ENCODE measurements around the gene TCEA2.
A peak's percentile ranks its signal among the peaks of the same experiment; 100 is the strongest.
"Not testable (repeated sequence)": the region's sequence is repeated elsewhere in the genome, so short reads cannot be mapped to it uniquely, and the experiment has no call there.

TCEA2 gene

DNA sequence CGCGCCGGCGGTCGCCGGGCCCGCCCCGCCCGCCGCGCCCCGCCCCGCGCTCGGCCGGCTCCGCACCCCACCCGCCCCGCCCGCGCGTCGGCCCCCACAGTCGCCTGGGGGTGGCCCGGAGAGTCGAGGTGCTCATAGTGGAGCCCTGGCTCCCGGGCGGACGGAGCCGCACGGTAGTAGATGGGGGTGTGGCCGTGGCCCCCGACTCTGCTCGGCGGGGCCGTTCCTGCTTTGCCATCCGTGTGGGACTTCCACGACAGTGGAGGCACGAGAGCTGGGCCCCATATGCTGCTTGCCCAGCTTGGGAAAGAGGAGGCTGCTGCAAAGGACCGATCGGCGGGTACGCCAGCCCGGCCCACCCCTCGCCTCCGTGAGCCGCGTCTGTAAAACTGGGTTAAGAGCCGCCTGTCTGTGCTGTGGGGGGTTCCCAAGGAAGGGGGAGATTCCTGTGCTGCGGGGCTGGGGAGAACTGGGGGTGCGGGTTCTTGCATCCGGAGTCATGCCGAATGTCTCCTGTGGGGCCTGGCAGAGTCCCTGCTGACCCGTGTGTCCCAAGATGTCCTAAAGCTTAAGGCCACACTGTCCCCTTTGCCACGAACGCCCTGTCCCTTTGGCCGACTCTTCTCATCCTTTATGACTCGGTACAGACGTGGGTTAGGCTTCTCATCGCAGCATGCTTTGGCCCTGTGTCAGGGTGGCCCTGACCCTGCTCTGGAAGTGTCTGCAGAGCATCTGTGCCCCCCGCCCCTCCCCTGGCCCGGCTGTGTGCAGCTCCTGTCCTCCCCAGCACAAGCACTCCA is 17.2 kb downstream of the TCEA2 start, which contains the start of gene OPRL1:
OPRL1 (plus strand) TSS at position 70 of the 800 bp plus-strand sequence. CDS start 12,639 bp downstream, outside the sequence.
- DNase-seq = peak in 1 of 2 experiments; percentile 50

DNA sequence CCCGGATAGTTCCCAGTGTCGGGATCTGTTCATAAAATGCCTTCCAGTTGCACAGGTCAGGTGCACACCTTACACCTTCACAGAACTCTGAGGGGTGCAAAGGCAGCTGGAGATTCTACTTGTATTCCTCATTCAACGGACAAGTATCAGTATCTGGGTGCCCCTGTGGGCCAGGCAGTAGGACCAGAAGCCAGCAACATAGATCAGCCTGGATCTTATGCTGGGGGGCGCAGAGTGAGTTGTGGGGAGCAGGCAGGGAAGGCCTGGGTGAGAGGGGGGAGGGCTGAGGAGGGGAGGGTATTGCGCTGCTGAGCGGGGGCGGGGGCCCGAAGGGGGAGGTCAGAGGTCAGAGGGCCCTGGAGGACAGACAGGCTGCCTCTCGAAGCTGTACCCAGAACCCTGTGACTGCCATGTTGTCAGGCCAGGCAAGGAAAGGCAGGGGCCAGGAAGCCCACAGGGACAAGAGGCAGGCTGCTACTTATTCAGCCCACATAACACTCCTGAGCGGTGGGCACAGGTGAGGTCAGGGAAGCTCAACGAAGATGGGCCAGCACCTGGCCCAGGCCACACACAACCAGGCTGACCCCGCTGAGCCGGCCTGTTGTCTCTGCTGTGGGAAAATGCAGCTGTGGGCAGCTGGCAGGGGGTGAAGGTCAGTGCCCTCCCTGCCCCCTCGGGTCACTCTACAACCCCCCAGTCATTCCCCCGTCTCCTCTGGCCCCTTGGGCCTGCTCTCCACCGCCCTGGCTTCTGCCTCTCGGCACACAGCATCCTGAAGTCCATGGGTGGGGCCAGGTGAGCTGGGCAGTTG is 18.0 kb downstream of the TCEA2 start:
- no peak for DNase-seq

DNA sequence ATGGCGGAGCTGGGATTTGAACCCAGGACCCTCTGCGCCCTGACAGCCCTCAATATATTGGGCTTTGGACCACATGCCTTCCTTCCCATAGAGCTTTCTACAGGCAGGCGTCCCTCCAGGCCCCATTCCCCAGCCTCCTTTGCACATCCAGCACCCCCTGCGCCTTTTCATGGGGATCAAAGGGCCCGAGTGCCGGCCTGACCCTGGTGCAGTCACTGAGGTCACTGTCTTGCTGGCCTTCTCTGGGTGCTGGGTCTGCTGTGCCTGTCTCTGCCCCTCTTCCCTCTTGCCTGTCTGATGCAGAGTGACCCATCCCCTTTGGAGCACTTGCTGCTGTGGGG is 18.6 kb downstream of the TCEA2 start:
- no peak for DNase-seq

DNA sequence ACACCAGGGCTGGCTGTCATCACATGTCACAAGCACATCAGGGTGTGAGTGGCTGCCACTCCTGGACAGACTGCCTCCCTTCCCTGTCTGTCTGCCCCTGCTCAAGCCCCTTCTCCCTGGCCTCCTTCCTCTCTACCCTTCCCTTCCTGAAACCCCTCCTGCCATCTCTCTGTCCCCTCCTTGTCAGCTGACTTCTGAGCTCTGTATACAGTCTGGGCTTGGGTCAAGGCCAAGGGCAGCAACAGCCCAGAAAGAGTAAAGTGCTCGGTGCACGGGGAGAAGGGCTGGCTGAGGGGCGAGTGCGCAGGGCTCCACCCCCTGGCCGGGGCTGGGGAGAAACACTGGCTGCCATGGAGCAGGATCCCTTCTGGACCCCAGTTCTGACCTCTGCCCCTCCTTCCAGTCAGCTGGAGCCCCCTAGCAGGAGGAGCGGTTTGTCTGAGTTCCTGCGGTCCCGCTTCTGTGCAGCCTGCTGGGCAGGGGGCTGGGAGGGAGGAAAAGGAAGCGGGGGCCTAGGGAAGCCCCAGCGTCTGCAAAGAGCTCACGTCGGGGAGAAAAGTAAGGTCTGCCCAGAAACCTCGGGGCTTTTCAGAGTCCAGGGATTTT is 19.2 kb downstream of the TCEA2 start:
- DNase-seq = no peak

DNA sequence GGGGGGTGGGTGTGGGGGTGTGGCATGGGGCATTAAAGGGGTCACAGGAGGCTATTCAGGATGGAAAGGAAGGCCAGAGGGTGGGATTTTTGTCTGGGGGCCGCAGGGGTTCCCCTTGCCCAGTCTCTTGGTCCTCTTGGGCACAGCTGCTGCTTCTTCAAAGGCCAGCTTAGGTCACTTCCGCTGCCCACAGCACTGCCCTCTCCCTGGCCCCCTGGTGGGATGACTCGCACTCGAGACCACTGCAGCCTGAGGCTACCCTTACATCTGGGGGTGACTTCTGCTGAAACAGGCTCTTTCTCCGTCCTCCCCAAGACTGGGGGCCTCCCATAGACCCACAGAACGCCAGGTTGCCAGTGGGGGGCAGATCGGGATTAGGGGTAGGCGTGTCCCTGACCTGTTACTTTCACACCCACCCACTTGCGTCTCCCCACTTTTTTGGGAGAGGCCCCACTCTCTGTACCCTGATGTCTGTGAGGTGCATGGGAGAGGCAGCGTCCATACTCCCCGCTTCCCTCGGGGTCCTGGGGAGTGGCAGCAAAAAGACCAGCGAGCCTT is 19.9 kb downstream of the TCEA2 start:
- DNase-seq = no peak

DNA sequence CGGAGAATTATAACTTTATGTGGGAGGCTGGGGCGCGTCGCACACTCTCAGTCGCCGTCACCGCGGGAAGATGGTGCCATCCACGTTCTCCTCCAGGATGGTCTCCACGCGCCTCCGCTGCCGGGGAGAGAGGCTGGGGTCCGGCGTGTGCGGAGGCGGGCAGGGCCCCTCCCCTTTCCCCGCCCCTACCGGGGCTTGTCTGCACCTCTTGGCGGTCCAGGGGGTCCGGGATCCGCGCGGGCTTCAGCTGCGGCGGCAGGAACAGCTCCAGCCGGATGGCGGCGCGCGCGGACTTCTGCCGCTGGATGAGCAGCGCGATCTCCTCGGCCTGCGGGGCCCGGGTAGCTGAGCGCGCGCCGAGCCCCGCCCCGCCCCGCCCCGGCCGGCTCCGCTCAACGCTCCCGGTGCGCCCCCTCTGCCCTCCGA is 20.4 kb downstream of the TCEA2 start:
- peak; percentile 59 to 75 for DNase-seq

DNA sequence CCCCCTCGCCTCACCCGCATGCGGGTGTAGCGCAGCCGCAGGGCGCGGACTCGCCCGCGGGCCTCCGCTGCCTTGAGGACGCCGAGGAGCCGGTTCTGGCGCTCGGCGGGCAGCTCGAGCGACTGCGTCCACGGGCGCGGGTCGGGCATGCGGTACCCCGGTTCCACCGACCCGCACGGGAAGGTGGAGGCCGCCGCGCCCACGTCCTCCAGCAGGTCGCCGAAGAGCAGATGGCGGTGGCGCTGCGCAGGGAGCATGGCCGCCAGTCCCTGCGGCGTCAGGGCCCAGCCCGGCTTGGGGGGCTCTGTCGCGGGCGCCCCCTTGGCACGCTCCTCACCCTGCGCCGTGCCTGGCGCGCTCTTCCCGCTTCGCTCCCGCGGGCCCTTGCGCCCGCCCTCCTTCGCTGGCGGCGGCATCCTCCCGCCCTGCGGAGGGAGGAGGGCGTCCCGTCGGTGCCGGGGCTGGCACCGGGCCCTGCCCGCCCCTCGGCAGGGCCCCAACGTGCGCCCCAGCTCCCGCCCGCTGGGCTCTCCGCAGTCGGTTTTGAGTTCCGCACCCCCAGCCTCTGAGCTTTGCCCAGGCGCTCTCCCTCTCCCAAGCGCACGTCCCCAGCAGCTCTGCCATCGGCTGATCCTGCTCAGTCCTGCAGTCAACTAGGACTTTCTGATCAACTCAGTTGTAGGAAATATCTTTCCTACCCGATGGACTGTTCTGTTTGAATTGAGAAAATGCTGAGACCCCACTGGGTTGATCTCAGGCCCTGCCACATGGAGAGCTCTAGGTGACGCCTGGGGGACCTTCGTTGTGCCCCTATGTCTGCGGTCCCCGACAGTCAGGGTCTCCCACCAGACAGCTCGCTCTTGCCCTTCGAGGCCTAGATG is 21.0 kb downstream of the TCEA2 start, which contains the start of gene LKAAEAR1:
LKAAEAR1 (minus strand) TSS at position 595 of the 881 bp plus-strand sequence; CDS start at position 416, 179 bp downstream.
- DNase-seq = no peak

DNA sequence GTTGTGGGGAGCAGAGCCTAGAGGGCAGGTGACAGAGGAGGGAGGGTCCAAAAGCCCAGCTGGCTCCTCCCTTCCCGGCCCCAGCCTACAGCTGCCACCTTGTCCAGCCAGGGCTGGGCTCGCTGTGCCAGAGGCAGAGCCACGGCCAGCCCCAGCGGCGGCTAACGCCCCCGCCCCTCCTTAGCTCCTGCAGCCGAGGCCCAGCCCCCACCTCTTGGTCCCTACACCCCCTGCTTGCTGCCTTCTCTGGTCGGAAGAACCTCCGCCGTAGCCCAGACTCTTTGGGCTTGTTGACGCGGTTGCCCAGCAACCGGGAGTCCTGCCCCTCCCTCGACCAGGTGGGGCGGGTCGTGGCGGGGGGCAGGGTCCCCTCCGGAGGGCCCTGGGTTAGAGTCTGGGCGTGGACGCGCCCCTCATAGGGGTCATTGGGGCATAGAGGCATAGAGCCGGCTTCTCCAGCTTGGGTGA is 21.7 kb downstream of the TCEA2 start:
- no peak for DNase-seq

DNA sequence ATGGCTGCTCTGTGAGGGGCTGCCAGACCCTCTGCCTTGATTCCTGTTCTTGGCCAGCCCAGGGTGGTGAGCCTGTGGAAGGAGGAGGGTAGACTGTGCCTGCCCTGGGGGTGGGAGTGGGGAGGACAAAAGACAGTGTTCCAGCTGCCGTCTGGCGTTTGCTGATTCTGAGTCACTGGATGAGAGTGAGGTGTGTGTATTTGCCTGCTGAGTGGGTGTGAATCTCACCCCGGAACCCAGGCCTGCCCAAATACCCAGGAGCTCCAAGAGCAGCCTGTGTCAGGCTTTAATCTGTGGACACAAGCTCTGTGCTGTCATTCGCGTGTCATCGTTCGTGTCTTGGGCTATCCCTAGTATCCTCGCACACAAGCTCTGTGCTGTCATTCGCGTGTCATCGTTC is 23.8 kb downstream of the TCEA2 start:
- no peak for DNase-seq

DNA sequence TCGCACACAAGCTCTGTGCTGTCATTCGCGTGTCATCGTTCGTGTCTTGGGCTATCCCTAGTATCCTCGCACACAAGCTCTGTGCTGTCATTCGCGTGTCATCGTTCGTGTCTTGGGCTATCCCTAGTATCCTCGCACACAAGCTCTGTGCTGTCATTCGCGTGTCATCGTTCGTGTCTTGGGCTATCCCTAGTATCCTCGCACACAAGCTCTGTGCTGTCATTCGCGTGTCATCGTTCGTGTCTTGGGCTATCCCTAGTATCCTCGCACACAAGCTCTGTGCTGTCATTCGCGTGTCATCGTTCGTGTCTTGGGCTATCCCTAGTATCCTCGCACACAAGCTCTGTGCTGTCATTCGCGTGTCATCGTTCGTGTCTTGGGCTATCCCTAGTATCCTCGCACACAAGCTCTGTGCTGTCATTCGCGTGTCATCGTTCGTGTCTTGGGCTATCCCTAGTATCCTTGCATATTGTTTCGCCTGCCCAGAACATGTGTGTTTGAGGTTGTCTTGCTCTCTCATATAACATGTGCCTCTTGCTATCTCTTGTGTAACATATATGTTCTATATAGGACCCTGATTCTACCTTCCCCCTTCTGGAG is 24.3 kb downstream of the TCEA2 start:
- not testable (repeated sequence) for DNase-seq

DNA sequence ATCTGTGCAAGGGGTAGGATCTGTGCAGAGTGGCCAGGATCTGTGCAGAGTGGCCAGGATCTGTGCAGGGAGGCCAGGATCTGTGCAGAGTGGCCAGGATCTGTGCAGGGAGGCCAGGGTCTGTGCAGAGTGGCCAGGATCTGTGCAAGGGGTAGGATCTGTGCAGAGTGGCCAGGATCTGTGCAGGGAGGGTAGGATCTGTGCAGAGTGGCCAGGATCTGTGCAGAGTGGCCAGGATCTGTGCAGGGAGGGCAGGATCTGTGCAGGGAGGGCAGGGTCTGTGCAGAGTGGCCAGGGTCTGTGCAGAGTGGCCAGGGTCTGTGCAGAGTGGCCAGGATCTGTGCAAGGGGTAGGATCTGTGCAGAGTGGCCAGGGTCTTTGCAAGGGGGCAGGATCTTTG is 25.6 kb downstream of the TCEA2 start:
- not testable (repeated sequence) for DNase-seq

DNA sequence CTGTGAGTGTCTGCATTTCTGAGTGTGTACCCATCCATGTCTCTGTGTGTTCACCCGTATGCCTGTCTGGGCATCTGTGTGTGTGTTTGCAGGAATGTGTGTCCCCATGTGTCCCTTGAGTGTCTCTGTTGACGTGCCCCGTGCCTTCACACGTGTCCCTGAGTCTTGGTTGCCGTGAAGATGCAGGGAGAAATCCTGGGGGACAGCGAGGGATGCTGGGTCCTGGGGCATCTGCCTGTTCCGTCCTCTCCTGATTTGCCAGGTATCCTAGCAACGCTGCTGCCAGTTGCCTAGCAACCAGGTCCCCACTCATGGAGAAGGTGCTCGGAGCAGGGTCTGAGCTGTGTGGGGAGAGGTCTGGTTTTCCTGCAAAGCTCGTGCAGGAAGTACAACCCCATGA is 27.2 kb downstream of the TCEA2 start:
- DNase-seq = no peak

DNA sequence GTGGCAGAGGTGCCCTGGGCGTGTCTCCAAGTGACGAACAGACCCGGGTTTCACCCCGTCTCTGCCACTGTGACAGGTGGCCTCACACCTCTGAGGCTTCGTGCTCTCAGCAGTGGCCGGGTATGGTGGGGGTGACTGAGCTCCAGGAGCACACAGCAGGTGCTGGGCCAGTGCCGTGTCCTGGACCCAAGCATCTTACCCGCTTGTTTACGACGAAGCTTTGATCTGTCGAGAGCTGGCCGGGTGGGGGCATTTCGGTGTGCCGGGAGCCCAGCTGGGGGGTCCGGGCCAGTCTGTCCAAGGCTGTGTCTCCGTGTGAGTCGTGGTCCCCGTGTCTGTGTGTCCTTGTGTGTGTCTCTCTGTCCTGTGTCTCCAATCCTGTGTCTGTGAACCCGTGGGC is 28.3 kb downstream of the TCEA2 start:
- no peak for DNase-seq

DNA sequence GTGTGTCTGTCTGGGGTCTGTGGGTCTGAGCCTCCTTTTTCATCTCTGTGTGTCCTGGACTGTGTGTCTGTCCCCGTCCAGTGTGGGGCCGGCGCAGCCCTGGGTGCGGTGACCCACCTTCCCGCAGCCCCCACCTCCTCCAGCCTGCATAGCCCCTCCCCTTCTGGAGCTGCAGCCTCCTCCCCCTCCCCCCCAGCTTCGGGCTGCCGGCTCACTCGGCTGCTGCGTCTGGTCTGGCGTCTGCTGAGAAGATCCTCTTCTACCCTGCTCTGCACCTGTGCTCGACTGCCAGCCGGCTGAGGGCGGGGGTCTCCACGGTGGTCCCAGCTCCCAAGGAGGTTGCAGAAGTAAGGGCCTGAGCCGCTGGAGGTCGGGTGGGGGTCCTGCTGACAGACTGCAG is 28.8 kb downstream of the TCEA2 start:
- DNase-seq = no peak

DNA sequence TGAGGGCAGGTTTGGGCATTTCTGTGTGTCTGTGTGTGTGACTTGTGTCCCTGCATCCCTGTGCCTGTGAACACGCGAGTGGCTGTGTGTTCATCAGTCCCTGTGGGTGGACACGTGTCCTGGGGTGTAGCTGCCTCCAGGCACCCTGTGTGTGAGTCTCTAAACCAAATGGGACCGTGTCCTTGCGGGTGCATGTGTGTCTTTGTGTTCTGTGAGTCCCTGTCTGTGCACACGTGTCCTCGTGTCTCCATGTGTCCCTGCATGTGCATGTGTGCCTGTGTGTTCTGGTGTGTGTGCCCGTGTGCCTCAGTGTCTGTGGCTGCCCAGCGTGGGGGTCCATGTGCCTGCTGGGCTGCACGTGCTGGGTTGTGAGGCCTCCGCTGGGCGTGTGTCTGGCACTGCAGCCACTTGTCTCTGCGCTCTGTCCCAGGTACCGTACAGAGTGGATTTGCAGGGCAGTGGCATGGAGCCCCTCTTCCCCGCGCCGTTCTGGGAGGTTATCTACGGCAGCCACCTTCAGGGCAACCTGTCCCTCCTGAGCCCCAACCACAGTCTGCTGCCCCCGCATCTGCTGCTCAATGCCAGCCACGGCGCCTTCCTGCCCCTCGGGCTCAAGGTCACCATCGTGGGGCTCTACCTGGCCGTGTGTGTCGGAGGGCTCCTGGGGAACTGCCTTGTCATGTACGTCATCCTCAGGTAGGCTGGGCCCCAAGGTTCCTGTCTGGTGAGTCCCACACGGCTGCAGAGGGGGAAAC is 29.4 kb downstream of the TCEA2 start:
- no peak for DNase-seq

DNA sequence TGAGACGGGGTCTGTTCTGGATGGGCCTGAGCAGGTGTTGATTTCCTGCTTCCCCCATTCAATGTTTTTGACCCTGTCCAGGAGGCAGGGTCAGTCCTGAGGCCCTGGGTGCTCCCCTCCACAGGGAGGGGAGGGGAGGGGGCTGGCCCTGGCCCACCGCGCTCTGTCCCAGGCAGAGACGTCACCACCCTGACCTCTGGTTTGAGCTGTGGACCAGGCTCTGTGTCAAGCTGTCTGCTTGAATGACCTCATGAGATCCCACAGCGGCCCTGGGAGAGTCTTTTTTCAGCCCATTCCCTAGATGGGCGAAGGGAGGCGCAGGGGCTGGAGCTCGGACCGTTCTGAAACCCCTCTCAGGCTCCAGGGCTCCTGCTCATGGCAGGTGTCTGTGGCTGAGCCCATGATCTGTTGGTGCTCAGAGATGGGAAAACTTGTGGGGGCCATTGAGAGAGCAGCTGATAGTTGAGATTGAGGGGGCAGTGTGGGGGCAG is 30.1 kb downstream of the TCEA2 start:
- DNase-seq = no peak

DNA sequence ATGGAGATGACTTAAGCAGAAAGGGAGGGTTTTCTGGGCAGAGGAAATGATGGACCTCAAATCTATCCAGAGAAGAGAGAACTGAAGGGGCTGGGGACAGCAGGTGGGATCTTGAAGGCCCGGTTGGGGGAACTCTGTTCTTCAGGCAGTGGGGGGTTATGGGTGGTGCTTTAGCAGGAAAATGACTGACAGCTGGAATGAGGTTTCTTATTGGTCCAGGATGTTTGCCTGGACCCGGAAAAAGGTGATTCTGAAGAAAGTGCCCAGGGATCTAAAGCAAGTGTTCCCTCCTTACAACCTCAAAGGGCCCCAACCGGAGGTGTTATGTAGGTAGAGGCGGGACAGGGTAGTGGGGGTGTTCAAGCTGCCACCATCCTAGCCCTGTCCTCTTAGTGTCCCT is 32.5 kb downstream of the TCEA2 start:
- DNase-seq = no peak

DNA sequence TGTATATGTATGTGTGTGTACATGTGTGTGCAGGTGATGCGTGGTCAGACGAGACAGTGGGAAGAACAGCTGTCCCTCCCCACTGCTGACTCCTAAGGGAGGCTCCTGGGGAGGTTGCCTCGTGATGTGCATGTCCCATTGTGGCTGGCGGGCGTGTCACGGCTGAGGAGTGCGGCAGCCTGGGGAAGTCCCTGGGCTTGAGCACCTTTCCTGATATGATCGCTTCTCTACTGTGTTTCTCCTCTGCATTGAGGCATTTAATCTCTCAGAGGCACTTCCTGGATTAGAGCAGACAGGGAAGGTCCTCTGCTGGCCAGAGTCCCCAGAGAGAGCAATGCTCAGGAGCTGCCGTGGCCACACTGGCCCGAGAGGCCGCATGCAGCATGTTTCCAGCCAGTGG is 32.9 kb downstream of the TCEA2 start:
- DNase-seq = no peak

DNA sequence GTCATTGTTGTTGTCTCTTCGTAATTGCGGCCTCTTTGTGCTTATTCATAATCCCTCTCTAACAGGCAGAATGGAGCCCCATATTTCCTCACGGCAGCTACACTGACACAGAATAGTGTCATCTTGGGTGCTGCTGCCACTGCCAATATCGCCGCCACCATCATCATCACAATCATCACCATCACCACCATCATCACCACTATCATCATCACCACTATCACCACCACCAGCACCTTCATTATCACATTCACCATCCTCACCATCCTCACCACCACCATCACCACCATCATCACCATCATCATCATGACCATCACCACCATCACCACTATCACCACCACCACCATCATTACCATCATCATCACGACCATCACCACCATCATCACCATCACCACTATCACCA is 33.5 kb downstream of the TCEA2 start:
- no peak for DNase-seq

DNA sequence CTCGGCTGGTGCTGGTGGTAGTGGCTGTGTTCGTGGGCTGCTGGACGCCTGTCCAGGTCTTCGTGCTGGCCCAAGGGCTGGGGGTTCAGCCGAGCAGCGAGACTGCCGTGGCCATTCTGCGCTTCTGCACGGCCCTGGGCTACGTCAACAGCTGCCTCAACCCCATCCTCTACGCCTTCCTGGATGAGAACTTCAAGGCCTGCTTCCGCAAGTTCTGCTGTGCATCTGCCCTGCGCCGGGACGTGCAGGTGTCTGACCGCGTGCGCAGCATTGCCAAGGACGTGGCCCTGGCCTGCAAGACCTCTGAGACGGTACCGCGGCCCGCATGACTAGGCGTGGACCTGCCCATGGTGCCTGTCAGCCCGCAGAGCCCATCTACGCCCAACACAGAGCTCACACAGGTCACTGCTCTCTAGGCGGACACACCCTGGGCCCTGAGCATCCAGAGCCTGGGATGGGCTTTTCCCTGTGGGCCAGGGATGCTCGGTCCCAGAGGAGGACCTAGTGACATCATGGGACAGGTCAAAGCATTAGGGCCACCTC is 35.5 kb downstream of the TCEA2 start:
- DNase-seq = no peak
